Uterus (tissue), 4 donors: ENCODE measurements around the gene NR2F1. TPM values are rescaled to one million over a fixed set of nuclear protein-coding genes. Genes with fewer than 3 reads are reported as not detected.

ENCODE experiments used
- DNase-seq, 2 donors: peaks; one replicate each; pipeline ENCODE4 v3.0.0-alpha.2; 2019 to 2020
- H3K27ac ChIP-seq, 2 donors: fragments of 200-600 bp; sonication (generic); 1 replicate in 1 of 2; 2 replicates in 1 of 2; pipeline ENCODE4 v1.5.1; 2016 to 2018
- H3K27me3 ChIP-seq, 2 donors: fragments of 200-600 bp; sonication (generic); one replicate each; pipeline ENCODE4 v1.5.1; 2018 to 2019; ENCODE audit warnings: control low read depth in 1 of 2
- H3K36me3 ChIP-seq, 2 donors: fragments of 200-600 bp; sonication (generic); one replicate each; pipeline ENCODE4 v1.5.1; 2019; ENCODE audit warnings: control low read depth in 1 of 2
- H3K4me1 ChIP-seq, 2 donors: fragments of 200-600 bp; sonication (generic); one replicate each; pipeline ENCODE4 v1.5.1; 2018 to 2019; ENCODE audit warnings: control low read depth in 1 of 2
- H3K4me3 ChIP-seq, 2 donors: fragments of 200-600 bp; sonication (generic); 1 replicate in 1 of 2; 2 replicates in 1 of 2; pipeline ENCODE4 v1.5.1; 2018 to 2019; ENCODE audit warnings: mild to moderate bottlenecking in 1 of 2
- H3K9me3 ChIP-seq, 2 donors: fragments of 200-600 bp; sonication (generic); one replicate each; pipeline ENCODE4 v1.5.1; 2019; ENCODE audit warnings: control low read depth in 1 of 2
- CTCF ChIP-seq, 4 experiments: fragments of 200-600 bp in 2 of 4; fragments of 450-650 bp in 2 of 4; sonication (generic) in 2 of 4; IDR thresholded peaks; one replicate each; pipeline ENCODE4 v1.5.1; 2016 to 2019; ENCODE audit warnings: antibody characterized with exemption in 4 of 4, mild to moderate bottlenecking in 2 of 4, moderate library complexity in 1 of 4
- POLR2A ChIP-seq, 2 donors: fragments of 450-650 bp; IDR thresholded peaks; one replicate each; pipeline ENCODE4 v1.6.1; 2016; ENCODE audit warnings: antibody characterized with exemption in 2 of 2, mild to moderate bottlenecking in 1 of 2, moderate library complexity in 1 of 2
- intact Hi-C: fragments of 100-400 bp; cut with DNase I; formaldehyde crosslinking; loops from one replicate; pipeline ENCODE4 v1.15.1; 2023; ENCODE audit warnings: low total_unique reads
- total RNA-seq, 4 donors: library from RNA; depleted of rRNA in 3 of 4; stranded (reverse); fragments of >200 nt in 3 of 4; gene quantifications; one replicate each; pipeline versions ENCODE4 v1.1.0 to v1.2.4, GENCODE V29; 2014 to 2023
- donor health status: DM: yes; HTN: yes; CAD: no.

NR2F1 gene
- total RNA-seq, 4 donors from 2014 or later: 26.8 to 55.0 (median 40.6) TPM

- H3K27me3 ChIP-seq: no peaks in the 10 kb centered on the region
- no peaks in the 10 kb centered on the region for H3K36me3 ChIP-seq
- TF ChIP-seq POLR2A (IDR thresholded peaks at IDR 0.05) (no peak), CTCF (IDR thresholded peaks at IDR 0.05) (no peak)
These were observed 15.6 kb upstream of the NR2F1 start for GRCh38 chr5:93567424-93567823.

GRCh38 chr5:93569300-93570160, 13.5 kb upstream of the NR2F1 start:
- no peaks in the 10 kb centered on the region for H3K27me3 ChIP-seq
- TF ChIP-seq POLR2A (IDR thresholded peaks at IDR 0.05) (no peak), CTCF (IDR thresholded peaks at IDR 0.05) (no peak)
- peaks cover 0 to 4% of the 10 kb centered on the region in 2 donors for H3K4me1 ChIP-seq
- no peaks in the 10 kb centered on the region for H3K9me3 ChIP-seq
- no peak for DNase-seq
- H3K27ac ChIP-seq: no peak overlapping the region
- no peaks in the 10 kb centered on the region for H3K36me3 ChIP-seq
- no peak overlapping the region for H3K4me3 ChIP-seq
- intact Hi-C loops: no loop called here

More at GRCh38 chr5:93567424-93567823, 15.6 kb upstream of the NR2F1 start:
- no peak overlapping the region for H3K4me3 ChIP-seq
- H3K4me1 ChIP-seq: peaks cover 0 to 4% of the 10 kb centered on the region in 2 donors
- H3K27ac ChIP-seq: no peak overlapping the region
- intact Hi-C loops: no loop called here
- DNase-seq: no peak
- no peaks in the 10 kb centered on the region for H3K9me3 ChIP-seq

GRCh38 chr5:93570294-93571113, 12.5 kb upstream of the NR2F1 start:
- no peak overlapping the region for H3K27ac ChIP-seq
- H3K4me1 ChIP-seq: peaks cover 0 to 4% of the 10 kb centered on the region in 2 donors
- intact Hi-C loops: no loop called here
- no peak for DNase-seq
- H3K27me3 ChIP-seq: no peaks in the 10 kb centered on the region
- TF ChIP-seq CTCF (IDR thresholded peaks at IDR 0.05): no peak
- no peak for TF ChIP-seq POLR2A (IDR thresholded peaks at IDR 0.05)
- H3K9me3 ChIP-seq: no peaks in the 10 kb centered on the region
- no peak overlapping the region for H3K4me3 ChIP-seq
- H3K36me3 ChIP-seq: no peaks in the 10 kb centered on the region

- Histone ChIP-seq H3K4me1 (peaks cover 0 to under 1% of the 10 kb centered on the region in 2 donors), H3K27me3 (no peaks in the 10 kb centered on the region)
- no peak for DNase-seq
These were observed 11.7 kb upstream of the NR2F1 start for GRCh38 chr5:93571114-93571949.

More at GRCh38 chr5:93571114-93571949, 11.7 kb upstream of the NR2F1 start:
- H3K9me3 ChIP-seq: no peaks in the 10 kb centered on the region
- no peak for TF ChIP-seq POLR2A (IDR thresholded peaks at IDR 0.05)
- TF ChIP-seq CTCF (IDR thresholded peaks at IDR 0.05): no peak
- no peaks in the 10 kb centered on the region for H3K36me3 ChIP-seq
- no peak overlapping the region for H3K4me3 ChIP-seq
- intact Hi-C loops: no loop called here
- no peak overlapping the region for H3K27ac ChIP-seq
